Islet precursor cell (in vitro differentiated cells): ENCODE data around the gene HAUS5.
A peak's percentile ranks its signal among the peaks of the same experiment; 100 is the strongest.

Experiments
- DNase-seq: peaks from one replicate; pipeline ENCODE4 v3.0.0-alpha.2; 2018

The HAUS5 gene

GRCh38 chr19:35609851-35610353 is 2.6 kb upstream of the HAUS5 start:
- DNase-seq, result no peak

DNA sequence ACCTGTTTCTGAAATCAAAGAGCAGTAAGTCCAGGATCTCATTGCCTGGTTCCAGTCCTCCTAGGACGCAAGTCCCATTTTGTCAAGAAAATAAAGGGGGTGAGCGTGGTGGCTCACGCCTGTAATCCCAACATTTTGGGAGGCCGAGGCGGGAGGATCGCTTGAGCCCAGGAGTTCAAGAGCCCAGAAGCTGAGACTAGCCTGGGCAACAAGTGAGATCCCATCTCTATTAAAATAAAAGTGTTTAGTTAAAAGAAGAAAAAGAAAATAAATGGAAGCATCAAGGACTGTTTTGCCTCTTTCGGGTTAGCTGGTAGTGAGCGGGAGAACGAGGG is 344 bp upstream of the HAUS5 start:
- DNase-seq, result no peak

- DNase-seq, result no peak
Observed at GRCh38 chr19:35613574-35613973, 1.0 kb downstream of the HAUS5 start.

DNA sequence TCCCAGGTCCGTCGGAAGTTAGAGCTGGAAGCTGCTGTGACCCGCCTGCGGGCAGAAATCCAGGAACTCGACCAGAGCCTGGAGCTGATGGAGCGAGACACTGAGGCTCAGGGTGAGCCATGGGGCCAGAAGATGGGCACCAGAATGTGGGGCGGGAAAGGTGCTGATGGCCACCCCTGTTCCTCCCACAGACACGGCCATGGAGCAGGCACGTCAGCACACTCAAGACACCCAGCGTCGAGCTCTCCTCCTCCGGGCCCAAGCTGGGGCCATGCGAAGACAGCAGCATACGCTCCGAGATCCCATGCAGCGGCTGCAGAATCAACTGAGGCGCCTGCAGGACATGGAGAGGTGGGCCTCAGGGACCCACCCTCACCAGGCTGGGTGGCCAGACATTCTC is 2.5 kb downstream of the HAUS5 start:
- DNase-seq, result no peak

DNA sequence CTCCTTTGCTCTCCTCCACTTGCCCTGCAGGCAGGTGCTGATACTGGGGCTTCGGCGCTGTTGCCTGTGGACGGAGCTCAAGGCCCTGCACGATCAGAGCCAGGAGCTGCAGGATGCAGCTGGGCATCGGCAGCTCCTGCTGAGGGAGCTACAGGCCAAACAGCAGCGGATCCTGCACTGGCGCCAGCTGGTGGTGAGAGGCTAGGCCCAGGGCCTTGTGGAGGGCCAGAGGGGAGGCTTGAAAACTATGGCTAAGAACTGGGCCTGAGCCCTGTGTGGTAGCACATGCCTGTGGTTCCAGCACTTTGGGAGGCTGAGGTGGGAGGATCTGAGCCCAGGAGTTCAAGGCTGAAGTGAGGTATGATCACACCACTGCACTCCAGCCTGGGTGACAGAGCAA is 6.3 kb downstream of the HAUS5 start:
- no peak for DNase-seq

DNA sequence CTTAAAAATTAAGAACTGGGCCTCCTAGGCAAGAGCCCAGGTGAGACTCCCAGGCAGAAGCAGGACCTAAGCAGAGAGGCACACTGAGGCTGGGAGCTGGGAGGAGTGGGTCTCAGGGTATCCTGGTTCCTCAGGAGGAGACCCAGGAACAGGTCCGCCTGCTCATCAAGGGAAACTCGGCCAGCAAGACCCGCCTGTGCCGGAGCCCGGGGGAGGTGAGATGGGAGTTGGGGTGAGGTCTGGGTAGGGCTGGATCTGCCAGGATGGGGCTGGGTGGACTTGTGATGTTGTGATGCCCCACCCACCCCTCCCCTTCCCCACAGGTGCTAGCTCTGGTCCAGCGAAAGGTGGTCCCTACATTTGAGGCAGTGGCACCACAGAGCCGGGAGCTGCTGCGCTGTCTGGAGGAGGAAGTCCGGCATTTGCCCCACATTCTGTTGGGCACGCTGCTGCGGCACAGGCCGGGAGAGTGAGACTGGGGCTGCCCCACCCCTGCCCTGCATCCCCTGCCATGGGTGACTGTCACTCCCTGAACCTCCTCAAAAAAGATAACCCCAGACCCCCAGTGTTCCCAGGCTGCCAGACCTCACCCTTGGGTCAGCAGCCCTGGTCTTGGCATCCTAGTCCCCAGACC is 6.9 kb downstream of the HAUS5 start:
- no peak for DNase-seq

DNA sequence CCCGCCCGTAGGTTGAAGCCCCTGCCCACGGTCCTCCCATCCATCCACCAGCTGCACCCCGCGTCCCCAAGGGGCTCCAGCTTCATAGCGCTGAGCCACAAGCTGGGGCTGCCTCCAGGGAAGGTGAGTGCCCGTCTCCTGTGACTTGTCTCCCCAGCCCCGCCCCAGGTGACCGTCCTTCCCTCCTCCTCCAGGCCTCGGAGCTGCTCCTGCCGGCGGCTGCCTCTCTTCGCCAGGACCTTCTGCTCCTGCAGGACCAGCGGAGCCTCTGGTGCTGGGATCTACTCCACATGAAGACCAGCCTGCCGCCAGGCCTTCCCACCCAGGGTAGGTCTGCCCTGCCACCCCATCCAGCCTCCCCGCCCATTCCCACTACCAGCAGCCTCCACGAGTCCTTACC is 7.5 kb downstream of the HAUS5 start:
- DNase-seq, result no peak

- DNase-seq, result no peak
Observed at GRCh38 chr19:35621708-35622107, 9.2 kb downstream of the HAUS5 start.

GRCh38 chr19:35622750-35623149 is 10.2 kb downstream of the HAUS5 start:
- no peak for DNase-seq

GRCh38 chr19:35623327-35624010 is 10.9 kb downstream of the HAUS5 start:
- DNase-seq, result no peak

GRCh38 chr19:35628264-35628564 is 15.7 kb downstream of the HAUS5 start:
- DNase-seq, result no peak

GRCh38 chr19:35628565-35629331 is 16.2 kb downstream of the HAUS5 start, which contains the start of gene RBM42:
RBM42 (plus strand) TSS chr19:35629036; CDS start chr19:35629154, 118 bp downstream.
- peak; percentile 99 for DNase-seq

DNA sequence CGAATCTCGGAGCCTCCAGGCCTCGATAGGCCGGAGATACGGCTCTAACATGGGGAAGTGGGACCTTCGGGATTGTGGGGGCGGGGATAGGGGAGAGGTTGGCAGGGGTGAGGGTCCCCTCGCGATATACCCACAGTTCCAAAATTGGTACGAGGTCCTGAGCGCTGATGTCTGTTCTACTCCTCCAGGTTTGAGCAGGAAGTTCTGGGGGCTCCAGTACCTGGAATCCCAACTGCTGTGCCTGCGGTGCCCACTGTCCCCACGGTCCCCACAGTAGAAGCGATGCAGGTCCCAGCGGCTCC is 16.7 kb downstream of the HAUS5 start:
- DNase-seq, result no peak

- no peak for DNase-seq
Observed at GRCh38 chr19:35633727-35634440, 21.3 kb downstream of the HAUS5 start.

GRCh38 chr19:35636651-35637050 is 24.1 kb downstream of the HAUS5 start:
- DNase-seq, result no peak

DNA sequence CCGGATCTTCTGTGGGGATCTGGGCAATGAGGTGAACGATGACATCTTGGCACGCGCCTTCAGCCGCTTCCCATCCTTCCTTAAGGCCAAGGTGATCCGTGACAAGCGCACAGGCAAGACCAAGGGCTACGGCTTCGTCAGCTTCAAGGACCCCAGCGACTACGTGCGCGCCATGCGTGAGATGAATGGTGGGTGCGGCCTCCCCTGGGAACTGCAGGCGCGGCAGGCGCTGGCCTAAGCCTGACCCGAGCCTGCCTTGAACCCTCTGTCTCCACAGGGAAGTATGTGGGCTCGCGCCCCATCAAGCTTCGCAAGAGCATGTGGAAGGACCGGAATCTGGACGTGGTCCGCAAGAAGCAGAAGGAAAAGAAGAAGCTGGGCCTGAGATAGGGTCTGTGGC is 24.6 kb downstream of the HAUS5 start:
- DNase-seq, result no peak

- no peak for DNase-seq
Observed at GRCh38 chr19:35639321-35639639, 26.7 kb downstream of the HAUS5 start.

- no peak for DNase-seq
Observed at GRCh38 chr19:35639863-35640262, 27.3 kb downstream of the HAUS5 start.

DNA sequence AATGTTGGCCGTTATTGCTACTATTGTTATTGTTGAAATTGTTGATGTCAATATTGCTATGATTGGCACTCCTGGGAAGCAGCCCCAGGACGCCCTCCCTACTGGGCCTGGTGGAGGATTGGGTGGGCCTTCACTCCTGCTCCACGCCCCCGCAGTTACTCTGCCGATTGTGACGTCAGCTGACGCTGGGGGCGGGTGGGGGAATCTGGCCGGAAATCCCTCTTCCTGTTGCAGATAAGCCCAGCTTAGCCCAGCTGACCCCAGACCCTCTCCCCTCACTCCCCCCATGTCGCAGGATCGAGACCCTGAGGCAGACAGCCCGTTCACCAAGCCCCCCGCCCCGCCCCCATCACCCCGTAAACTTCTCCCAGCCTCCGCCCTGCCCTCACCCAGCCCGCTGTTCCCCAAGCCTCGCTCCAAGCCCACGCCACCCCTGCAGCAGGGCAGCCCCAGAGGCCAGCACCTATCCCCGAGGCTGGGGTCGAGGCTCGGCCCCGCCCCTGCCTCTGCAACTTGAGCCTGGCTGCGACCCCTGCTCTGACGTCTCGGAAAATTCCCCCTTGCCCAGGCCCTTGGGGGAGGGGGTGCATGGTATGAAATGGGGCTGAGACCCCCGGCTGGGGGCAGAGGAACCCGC is 29.1 kb downstream of the HAUS5 start, which contains the start of gene ETV2:
Gene ETV2, plus strand, starts transcription at position 231 of the 637 bp plus-strand sequence. CDS start 716 bp downstream, outside the sequence.
- DNase-seq, result peak; percentile 79

- DNase-seq, result no peak
Observed at GRCh38 chr19:35642312-35642711, 29.8 kb downstream of the HAUS5 start.

DNA sequence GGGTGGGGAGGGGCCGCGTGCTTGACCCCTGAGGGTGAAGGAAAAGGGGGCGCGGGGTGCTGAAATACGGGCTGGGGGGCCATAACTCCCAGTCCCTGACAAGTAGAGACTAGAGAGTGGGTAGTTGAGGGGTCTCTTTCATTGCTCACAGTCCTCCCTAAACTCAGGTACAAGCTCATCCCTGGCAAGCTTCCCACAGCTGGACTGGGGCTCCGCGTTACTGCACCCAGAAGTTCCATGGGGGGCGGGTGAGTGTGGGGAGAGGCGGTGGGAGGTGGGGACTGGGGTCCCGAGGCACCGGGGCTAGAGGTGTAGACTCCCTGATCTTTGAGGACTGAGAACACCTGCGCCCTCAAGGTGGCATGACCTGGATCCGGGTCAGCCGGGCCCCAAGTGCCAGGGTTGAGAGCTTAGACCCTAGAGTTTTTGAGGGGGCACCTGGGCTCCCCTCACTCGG is 30.3 kb downstream of the HAUS5 start:
- DNase-seq, result no peak

DNA sequence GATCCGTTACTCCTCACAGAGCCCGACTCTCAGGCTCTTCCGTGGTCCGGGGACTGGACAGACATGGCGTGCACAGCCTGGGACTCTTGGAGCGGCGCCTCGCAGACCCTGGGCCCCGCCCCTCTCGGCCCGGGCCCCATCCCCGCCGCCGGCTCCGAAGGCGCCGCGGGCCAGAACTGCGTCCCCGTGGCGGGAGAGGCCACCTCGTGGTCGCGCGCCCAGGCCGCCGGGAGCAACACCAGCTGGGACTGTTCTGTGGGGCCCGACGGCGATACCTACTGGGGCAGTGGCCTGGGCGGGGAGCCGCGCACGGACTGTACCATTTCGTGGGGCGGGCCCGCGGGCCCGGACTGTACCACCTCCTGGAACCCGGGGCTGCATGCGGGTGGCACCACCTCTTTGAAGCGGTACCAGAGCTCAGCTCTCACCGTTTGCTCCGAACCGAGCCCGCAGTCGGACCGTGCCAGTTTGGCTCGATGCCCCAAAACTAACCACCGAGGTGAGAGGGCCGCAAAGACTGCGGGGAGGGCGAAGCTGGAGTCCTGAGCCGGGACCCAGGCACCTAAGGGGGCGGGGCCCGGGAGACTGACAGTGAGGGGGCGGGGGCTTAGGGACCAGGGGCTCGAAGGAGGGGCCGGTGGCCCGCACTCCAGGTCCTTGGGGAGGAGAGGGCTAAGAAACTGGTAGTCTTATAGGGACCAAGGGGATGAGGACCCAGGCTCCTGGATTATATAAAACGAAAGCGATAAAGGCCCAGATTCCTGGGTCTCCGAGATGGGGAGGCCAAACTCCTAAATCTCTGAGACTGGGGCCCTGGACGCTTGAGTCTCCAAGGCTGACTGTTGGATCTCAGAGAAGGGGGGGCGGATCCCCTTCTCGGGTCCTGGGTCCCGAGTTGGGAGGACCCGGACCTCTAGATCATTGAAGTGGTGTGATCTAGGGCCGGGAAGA is 31.0 kb downstream of the HAUS5 start:
- peak; percentile 94 for DNase-seq
